ENCODE measurements around the gene PRB4.
"Not testable (repeated sequence)": the region's sequence is repeated elsewhere in the genome, so short reads cannot be mapped to it uniquely, and the experiment has no call there.

Gene PRB4

DNA sequence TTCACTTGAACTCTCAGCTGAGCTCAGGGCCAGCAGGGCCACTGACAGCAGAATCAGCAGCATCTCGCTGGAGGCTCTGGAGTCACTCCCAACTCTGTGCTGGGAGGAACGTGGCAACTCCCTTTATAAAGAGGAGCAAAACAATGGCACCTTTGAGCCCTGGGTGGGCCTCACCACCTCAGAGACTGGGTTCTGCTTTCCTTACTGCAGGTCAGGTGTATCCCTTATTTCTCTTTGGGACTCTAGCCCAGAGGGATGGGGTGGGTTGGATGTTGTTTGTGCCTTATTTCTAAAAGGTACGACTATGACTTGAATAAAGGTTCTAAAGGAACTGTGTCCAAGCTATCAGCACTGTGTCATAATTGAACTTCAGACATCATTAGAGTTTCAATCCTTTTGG lies at the start of gene PRB4:
Gene PRB4, minus strand, starts transcription at position 101 of the 400 bp plus-strand sequence. Its CDS starts 38 bp downstream, at position 63.
- in situ Hi-C loops (cut with MboI; ENCODE audit: low sequenced_read_pairs), result no loop called here

DNA sequence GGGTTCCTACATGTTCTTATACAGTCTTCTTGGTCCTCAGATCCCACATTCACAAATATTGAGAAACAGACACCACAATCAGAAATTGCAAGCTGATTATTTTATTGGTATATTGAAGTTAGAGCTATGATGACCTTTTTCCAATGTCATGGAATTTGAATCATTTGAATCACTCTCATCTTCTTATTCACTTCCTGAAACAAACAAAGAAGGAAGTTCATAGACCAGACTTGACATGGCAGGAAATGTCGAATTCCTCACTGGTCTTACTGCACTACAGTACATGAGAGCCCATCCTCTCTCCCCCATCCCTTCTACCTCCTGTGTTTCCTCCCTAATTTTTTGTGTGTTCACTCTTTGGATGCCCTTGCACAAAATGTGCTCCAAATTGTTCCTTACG lies 41.5 kb upstream of the PRB4 start:
- in situ Hi-C loops (cut with MboI; ENCODE audit: low sequenced_read_pairs), result not testable (repeated sequence)

DNA sequence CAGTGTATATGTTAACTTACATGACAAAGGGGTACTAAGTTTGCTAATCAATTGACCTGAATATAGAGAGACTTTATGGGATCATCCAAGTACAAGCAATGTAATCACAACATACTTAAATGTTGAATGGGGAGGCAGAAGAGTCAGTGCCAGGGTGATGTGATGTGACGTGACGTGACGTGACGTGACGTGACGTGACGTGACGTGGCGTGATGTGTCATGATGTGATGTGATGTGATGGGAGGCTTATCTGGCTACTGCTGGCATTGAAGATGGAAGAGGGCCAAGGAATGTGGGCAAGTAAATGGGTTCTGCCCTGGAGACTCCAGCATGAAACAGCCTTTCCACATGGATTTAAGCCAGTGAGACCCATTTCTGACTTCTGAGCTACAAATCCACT lies 38.2 kb upstream of the PRB4 start:
- in situ Hi-C loops (cut with MboI; ENCODE audit: low sequenced_read_pairs), result no loop called here

- in situ Hi-C loops (cut with MboI; ENCODE audit: low sequenced_read_pairs), result no loop called here
Measured at GRCh38 chr12:11347810-11348209, 37.6 kb upstream of the PRB4 start.

GRCh38 chr12:11344500-11344899 lies 34.3 kb upstream of the PRB4 start:
- in situ Hi-C loops (cut with MboI; ENCODE audit: low sequenced_read_pairs), result no loop called here

GRCh38 chr12:11324426-11324825 lies 14.2 kb upstream of the PRB4 start:
- in situ Hi-C loops (cut with MboI; ENCODE audit: low sequenced_read_pairs), result no loop called here

- in situ Hi-C loops (cut with MboI; ENCODE audit: low sequenced_read_pairs), result no loop called here
Measured at GRCh38 chr12:11321980-11322379, 11.7 kb upstream of the PRB4 start.

- in situ Hi-C loops (cut with MboI; ENCODE audit: low sequenced_read_pairs), result no loop called here
Measured at GRCh38 chr12:11307143-11307542, 3.1 kb downstream of the PRB4 start.

GRCh38 chr12:11273449-11273848 lies 36.8 kb downstream of the PRB4 start:
- in situ Hi-C loops (cut with MboI; ENCODE audit: low sequenced_read_pairs), result no loop called here

GRCh38 chr12:11269607-11270006 lies 40.6 kb downstream of the PRB4 start, which contains the start of gene PRB3:
Gene PRB3, minus strand, starts transcription at chr12:11269707. Its CDS starts 38 bp downstream, at chr12:11269669.
- in situ Hi-C loops (cut with MboI; ENCODE audit: low sequenced_read_pairs), result no loop called here

GRCh38 chr12:11264501-11264900 lies 45.7 kb downstream of the PRB4 start:
- in situ Hi-C loops (cut with MboI; ENCODE audit: low sequenced_read_pairs), result no loop called here
